HepG2 (cell line): ENCODE data around the gene PRRC2A. TPM values are rescaled to one million over a fixed set of nuclear protein-coding genes. Genes with fewer than 3 reads are reported as not detected.

Experiments used
- ATAD3A ChIP-seq: sonication (generic); formaldehyde crosslinking; IDR thresholded peaks from 2 replicates; pipeline ENCODE4 v1.4.0; 2020; ENCODE audit warnings: missing genetic modification reagents
- BCL6 ChIP-seq: IDR thresholded peaks from 2 replicates; pipeline ENCODE4 v1.6.1; 2016; ENCODE audit warnings: missing genetic modification reagents, missing compliant biosample characterization
- CBX5 ChIP-seq: sonication (generic); formaldehyde crosslinking; IDR thresholded peaks from 2 replicates; pipeline ENCODE4 v1.4.0; 2020; ENCODE audit warnings: missing genetic modification reagents, borderline replicate concordance
- HES4 ChIP-seq: sonication (generic); formaldehyde crosslinking; IDR thresholded peaks from 2 replicates; pipeline ENCODE4 v1.9.0; 2021; ENCODE audit warnings: mild to moderate bottlenecking, missing genetic modification reagents, borderline replicate concordance
- JUN ChIP-seq: sonication (generic); formaldehyde crosslinking; IDR thresholded peaks from 2 replicates; pipeline ENCODE4 v1.4.0; 2020; ENCODE audit warnings: mild to moderate bottlenecking, missing genetic modification reagents
- KDM1A ChIP-seq: IDR thresholded peaks from 2 replicates; pipeline ENCODE4 v1.6.1; 2016; ENCODE audit warnings: missing compliant biosample characterization
- RAD51 ChIP-seq: fragments of 450-650 bp; IDR thresholded peaks from 2 replicates; pipeline ENCODE4 v1.6.1; 2016; ENCODE audit warnings: borderline replicate concordance
- SETDB1 ChIP-seq: sonication (generic); formaldehyde crosslinking; IDR thresholded peaks from 2 replicates; pipeline ENCODE4 v1.5.1; 2020; ENCODE audit warnings: missing genetic modification reagents, mild to moderate bottlenecking, borderline replicate concordance
- ZNF282 ChIP-seq: fragments of 450-650 bp; IDR thresholded peaks from 2 replicates; pipeline ENCODE4 v1.6.1; 2018; ENCODE audit not compliant: partially characterized antibody
- ZNF432 ChIP-seq: sonication (generic); formaldehyde crosslinking; IDR thresholded peaks from 2 replicates; pipeline ENCODE4 v1.5.0; 2020; ENCODE audit warnings: missing genetic modification reagents, mild to moderate bottlenecking, borderline replicate concordance
- ZNF614 ChIP-seq: IDR thresholded peaks from 2 replicates; pipeline ENCODE4 v1.6.1; 2018; ENCODE audit warnings: missing biosample characterization, missing genetic modification reagents, inconsistent platforms, borderline replicate concordance
- ZNF766 ChIP-seq: sonication (generic); formaldehyde crosslinking; IDR thresholded peaks from 2 replicates; pipeline ENCODE4 v1.5.0; 2020; ENCODE audit warnings: missing genetic modification reagents, borderline replicate concordance
- ZNF788 ChIP-seq: sonication (generic); formaldehyde crosslinking; IDR thresholded peaks from 2 replicates; pipeline ENCODE4 v1.5.0; 2020; ENCODE audit warnings: mild to moderate bottlenecking, missing genetic modification reagents, borderline replicate concordance
- polyA plus RNA-seq, 8 experiments: library from polyadenylated mRNA; depleted of rRNA in 3 of 8; stranded (reverse) in 7 of 8; unstranded in 1 of 8; fragments of >200 nt; fragmentation: Illumina TruSeq in 4 of 8; extraction: Trizol in 4 of 8; gene quantifications; 2 replicates each; pipeline versions ENCODE4 v1.2.1 to v1.2.3, GENCODE V29; 2011 to 2016; ENCODE audit warnings: low read depth in 4 of 8, missing spikeins in 1 of 8, mixed read lengths in 1 of 8; ENCODE audit not compliant: insufficient read depth in 1 of 8
- total RNA-seq, 5 experiments: library from RNA; depleted of rRNA; stranded (reverse); fragments of >200 nt; fragmentation: Illumina TruSeq; extraction: Trizol; gene quantifications; 2 replicates each; pipeline ENCODE4 v1.2.3, GENCODE V29; 2016; ENCODE audit warnings: low read depth in 1 of 5
- TF ChIP-seq, protein P1 (sequence below): sonication (generic); formaldehyde crosslinking; IDR thresholded peaks from 2 replicates; pipeline ENCODE4 v1.4.0; 2020; ENCODE audit warnings: low read depth, mild to moderate bottlenecking, missing genetic modification reagents
- TF ChIP-seq, protein P2 (sequence below): sonication (generic); formaldehyde crosslinking; IDR thresholded peaks from 2 replicates; pipeline ENCODE4 v1.4.0; 2020; ENCODE audit warnings: missing genetic modification reagents, borderline replicate concordance
- TF ChIP-seq, protein P3 (sequence below): sonication (generic); formaldehyde crosslinking; conservative IDR thresholded peaks from 2 replicates; pipeline ENCODE4 v1.4.0; 2020; ENCODE audit warnings: missing genetic modification reagents
- TF ChIP-seq, protein P4 (sequence below): sonication (generic); formaldehyde crosslinking; conservative IDR thresholded peaks from 2 replicates; pipeline ENCODE4 v1.8.0; 2022; ENCODE audit warnings: missing genetic modification reagents
- TF ChIP-seq, protein P5 (sequence below): sonication (generic); formaldehyde crosslinking; IDR thresholded peaks from 2 replicates; pipeline ENCODE4 v1.4.0; 2020; ENCODE audit warnings: missing genetic modification reagents

PRRC2A gene
- total and polyA plus RNA-seq, 2 of the 13 experiments (the other 11 are each of a cell fraction or from before 2014, with no cell fraction given), result 38.9 to 47.4 TPM

DNA sequence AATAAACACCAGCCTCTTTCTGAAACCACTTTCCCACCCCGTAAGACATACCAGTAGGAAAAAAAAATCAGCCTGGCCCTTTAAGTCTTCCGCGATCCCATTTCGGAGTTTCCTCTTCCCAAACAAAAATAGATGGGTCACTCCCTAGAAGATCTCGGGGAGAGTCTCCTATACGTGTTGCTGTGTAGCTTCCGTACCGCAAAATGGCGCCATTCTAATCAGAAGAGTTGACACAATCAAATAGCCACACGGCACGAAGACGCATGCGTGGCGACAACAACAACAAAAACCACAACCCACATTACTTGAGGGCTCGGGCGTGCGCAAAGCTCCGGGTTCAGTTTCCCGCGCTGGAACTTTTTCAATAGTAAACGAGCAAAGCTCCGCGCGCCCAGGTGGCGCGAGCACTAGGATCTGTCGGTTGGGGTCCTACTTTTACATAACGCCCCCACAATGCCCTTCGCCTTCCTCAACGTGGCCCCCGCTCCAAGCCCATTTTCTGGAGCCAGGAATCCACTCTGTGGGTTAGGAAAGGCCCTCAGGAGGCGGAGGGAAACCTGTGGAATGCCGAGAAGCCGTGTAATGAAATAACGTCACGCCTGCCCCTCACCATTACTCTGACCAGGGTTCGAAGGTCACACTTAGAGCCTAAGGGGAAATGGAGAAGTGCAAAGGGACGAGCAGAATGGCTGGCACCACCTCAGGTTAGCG, 44.4 kb downstream of the PRRC2A start, which contains the start of gene GPANK1 (continued):
- TF ChIP-seq, protein P1, sequence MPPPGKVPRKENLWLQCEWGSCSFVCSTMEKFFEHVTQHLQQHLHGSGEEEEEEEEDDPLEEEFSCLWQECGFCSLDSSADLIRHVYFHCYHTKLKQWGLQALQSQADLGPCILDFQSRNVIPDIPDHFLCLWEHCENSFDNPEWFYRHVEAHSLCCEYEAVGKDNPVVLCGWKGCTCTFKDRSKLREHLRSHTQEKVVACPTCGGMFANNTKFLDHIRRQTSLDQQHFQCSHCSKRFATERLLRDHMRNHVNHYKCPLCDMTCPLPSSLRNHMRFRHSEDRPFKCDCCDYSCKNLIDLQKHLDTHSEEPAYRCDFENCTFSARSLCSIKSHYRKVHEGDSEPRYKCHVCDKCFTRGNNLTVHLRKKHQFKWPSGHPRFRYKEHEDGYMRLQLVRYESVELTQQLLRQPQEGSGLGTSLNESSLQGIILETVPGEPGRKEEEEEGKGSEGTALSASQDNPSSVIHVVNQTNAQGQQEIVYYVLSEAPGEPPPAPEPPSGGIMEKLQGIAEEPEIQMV (CRISPR knock-in tag), result peak; percentile 58; the same call in 1 of the 2 replicates
- TF ChIP-seq ZNF432 (CRISPR knock-in tag), result no peak
- TF ChIP-seq SETDB1 (CRISPR knock-in tag), result no peak
- TF ChIP-seq BCL6 (CRISPR knock-in tag), result peak; percentile 60; the same call in 1 of the 2 replicates
- TF ChIP-seq CBX5 (CRISPR knock-in tag), result peak; percentile 38; the same call in 1 of the 2 replicates
- peak; percentile 85 for TF ChIP-seq ZNF766 (CRISPR knock-in tag)
- TF ChIP-seq HES4, result no peak; the same call in 1 of the 2 replicates
- no peak for TF ChIP-seq ATAD3A (CRISPR knock-in tag)
- TF ChIP-seq KDM1A, result no peak
- TF ChIP-seq ZNF788 (CRISPR knock-in tag), result no peak
- no peak for TF ChIP-seq JUN (CRISPR knock-in tag)
- peak; percentile 65; the same call in 1 of the 2 replicates for TF ChIP-seq ZNF614 (CRISPR knock-in tag)
- no peak for TF ChIP-seq RAD51
- TF ChIP-seq, protein P2, sequence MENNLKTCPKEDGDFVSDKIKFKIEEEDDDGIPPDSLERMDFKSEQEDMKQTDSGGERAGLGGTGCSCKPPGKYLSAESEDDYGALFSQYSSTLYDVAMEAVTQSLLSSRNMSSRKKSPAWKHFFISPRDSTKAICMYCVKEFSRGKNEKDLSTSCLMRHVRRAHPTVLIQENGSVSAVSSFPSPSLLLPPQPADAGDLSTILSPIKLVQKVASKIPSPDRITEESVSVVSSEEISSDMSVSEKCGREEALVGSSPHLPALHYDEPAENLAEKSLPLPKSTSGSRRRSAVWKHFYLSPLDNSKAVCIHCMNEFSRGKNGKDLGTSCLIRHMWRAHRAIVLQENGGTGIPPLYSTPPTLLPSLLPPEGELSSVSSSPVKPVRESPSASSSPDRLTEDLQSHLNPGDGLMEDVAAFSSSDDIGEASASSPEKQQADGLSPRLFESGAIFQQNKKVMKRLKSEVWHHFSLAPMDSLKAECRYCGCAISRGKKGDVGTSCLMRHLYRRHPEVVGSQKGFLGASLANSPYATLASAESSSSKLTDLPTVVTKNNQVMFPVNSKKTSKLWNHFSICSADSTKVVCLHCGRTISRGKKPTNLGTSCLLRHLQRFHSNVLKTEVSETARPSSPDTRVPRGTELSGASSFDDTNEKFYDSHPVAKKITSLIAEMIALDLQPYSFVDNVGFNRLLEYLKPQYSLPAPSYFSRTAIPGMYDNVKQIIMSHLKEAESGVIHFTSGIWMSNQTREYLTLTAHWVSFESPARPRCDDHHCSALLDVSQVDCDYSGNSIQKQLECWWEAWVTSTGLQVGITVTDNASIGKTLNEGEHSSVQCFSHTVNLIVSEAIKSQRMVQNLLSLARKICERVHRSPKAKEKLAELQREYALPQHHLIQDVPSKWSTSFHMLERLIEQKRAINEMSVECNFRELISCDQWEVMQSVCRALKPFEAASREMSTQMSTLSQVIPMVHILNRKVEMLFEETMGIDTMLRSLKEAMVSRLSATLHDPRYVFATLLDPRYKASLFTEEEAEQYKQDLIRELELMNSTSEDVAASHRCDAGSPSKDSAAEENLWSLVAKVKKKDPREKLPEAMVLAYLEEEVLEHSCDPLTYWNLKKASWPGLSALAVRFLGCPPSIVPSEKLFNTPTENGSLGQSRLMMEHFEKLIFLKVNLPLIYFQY (CRISPR knock-in tag), result no peak; the same call in 1 of the 2 replicates
- TF ChIP-seq ZNF282, result no peak
- TF ChIP-seq, protein P3, sequence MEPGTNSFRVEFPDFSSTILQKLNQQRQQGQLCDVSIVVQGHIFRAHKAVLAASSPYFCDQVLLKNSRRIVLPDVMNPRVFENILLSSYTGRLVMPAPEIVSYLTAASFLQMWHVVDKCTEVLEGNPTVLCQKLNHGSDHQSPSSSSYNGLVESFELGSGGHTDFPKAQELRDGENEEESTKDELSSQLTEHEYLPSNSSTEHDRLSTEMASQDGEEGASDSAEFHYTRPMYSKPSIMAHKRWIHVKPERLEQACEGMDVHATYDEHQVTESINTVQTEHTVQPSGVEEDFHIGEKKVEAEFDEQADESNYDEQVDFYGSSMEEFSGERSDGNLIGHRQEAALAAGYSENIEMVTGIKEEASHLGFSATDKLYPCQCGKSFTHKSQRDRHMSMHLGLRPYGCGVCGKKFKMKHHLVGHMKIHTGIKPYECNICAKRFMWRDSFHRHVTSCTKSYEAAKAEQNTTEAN (CRISPR knock-in tag), result peak; percentile 41
- TF ChIP-seq, protein P4, sequence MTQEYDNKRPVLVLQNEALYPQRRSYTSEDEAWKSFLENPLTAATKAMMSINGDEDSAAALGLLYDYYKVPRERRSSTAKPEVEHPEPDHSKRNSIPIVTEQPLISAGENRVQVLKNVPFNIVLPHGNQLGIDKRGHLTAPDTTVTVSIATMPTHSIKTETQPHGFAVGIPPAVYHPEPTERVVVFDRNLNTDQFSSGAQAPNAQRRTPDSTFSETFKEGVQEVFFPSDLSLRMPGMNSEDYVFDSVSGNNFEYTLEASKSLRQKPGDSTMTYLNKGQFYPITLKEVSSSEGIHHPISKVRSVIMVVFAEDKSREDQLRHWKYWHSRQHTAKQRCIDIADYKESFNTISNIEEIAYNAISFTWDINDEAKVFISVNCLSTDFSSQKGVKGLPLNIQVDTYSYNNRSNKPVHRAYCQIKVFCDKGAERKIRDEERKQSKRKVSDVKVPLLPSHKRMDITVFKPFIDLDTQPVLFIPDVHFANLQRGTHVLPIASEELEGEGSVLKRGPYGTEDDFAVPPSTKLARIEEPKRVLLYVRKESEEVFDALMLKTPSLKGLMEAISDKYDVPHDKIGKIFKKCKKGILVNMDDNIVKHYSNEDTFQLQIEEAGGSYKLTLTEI, result no peak
- TF ChIP-seq, protein P5, sequence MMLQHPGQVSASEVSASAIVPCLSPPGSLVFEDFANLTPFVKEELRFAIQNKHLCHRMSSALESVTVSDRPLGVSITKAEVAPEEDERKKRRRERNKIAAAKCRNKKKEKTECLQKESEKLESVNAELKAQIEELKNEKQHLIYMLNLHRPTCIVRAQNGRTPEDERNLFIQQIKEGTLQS (CRISPR knock-in tag), result peak; percentile 33; the same call in 1 of the 2 replicates
